Suprapubic skin (tissue), 4 donors: Measurements from ENCODE around the gene PCNX1. TPM values are rescaled to one million over a fixed set of nuclear protein-coding genes. Genes with fewer than 3 reads are reported as not detected.

Experiments used
- DNase-seq, 2 donors: peaks; one replicate each; pipeline ENCODE4 v3.0.0-alpha.2; 2019; ENCODE audit warnings: low spot score in 2 of 2
- H3K27ac ChIP-seq: fragments of 200-600 bp; sonication (generic); one replicate; pipeline ENCODE4 v1.5.1; 2019
- H3K27me3 ChIP-seq: fragments of 200-600 bp; sonication (generic); one replicate; pipeline ENCODE4 v1.5.1; 2019
- H3K36me3 ChIP-seq: fragments of 200-600 bp; sonication (generic); one replicate; pipeline ENCODE4 v1.5.1; 2019
- H3K4me1 ChIP-seq: fragments of 200-600 bp; sonication (generic); one replicate; pipeline ENCODE4 v1.5.1; 2019
- H3K4me3 ChIP-seq: fragments of 200-600 bp; sonication (generic); one replicate; pipeline ENCODE4 v1.5.1; 2019; ENCODE audit warnings: mild to moderate bottlenecking
- H3K9me3 ChIP-seq: fragments of 200-600 bp; sonication (generic); one replicate; pipeline ENCODE4 v1.5.1; 2019
- CTCF ChIP-seq, 2 donors: fragments of 200-600 bp in 1 of 2; fragments of 450-650 bp in 1 of 2; sonication (generic) in 1 of 2; IDR thresholded peaks; one replicate each; pipeline ENCODE4 v1.5.1; 2016 to 2019; ENCODE audit warnings: antibody characterized with exemption in 2 of 2, mild to moderate bottlenecking in 1 of 2, moderate library complexity in 1 of 2
- EP300 ChIP-seq: sonication (generic); formaldehyde crosslinking; IDR thresholded peaks from one replicate; pipeline ENCODE4 v1.6.1; 2017; ENCODE audit warnings: antibody characterized with exemption
- POLR2A ChIP-seq, 2 donors: fragments of 450-650 bp; IDR thresholded peaks; one replicate each; pipeline ENCODE4 v1.6.1; 2017; ENCODE audit warnings: antibody characterized with exemption in 2 of 2, mild to moderate bottlenecking in 2 of 2, moderate library complexity in 2 of 2
- POLR2AphosphoS5 ChIP-seq, 3 donors: sonication (generic); formaldehyde crosslinking; IDR thresholded peaks; one replicate each; pipeline ENCODE4 v1.6.1; 2017; ENCODE audit warnings: antibody characterized with exemption in 3 of 3
- WGBS: methylation state at CpG from one replicate; pipeline ENCODE4 v1.1.5; 2018; 5-methylcytosine and 5-hydroxymethylcytosine counted together
- total RNA-seq, 4 donors: library from RNA; depleted of rRNA; stranded (reverse); fragments of >200 nt; gene quantifications; one replicate each; pipeline ENCODE4 v1.1.0, GENCODE V29; 2016

PCNX1 gene
- total RNA-seq, 4 donors from 2014 or later = 22.0 to 95.4 (median 29.7) TPM

GRCh38 chr14:71135911-71136310 is 228.7 kb downstream of the PCNX1 start:
- no peaks in the 10 kb centered on the region for H3K9me3 ChIP-seq
- H3K4me1 ChIP-seq = peaks cover 14% of the 10 kb centered on the region
- no peaks in the 10 kb centered on the region for H3K27me3 ChIP-seq
- TF ChIP-seq EP300 (no peak), POLR2A (IDR thresholded peaks at IDR 0.05) (no peak), CTCF (IDR thresholded peaks at IDR 0.05) (no peak), POLR2AphosphoS5 (IDR thresholded peaks at IDR 0.05) (no peak)
- no peaks in the 10 kb centered on the region for H3K36me3 ChIP-seq
- 94% methylated on average over 4 of the region's 4 CpGs for WGBS
- no peak overlapping the region for H3K4me3 ChIP-seq
- no peak overlapping the region for H3K27ac ChIP-seq
- DNase-seq = no peak

GRCh38 chr14:71136386-71137060 is 229.3 kb downstream of the PCNX1 start:
- H3K4me3 ChIP-seq = no peak overlapping the region
- H3K36me3 ChIP-seq = no peaks in the 10 kb centered on the region
- H3K27me3 ChIP-seq = no peaks in the 10 kb centered on the region
- no peak overlapping the region for H3K27ac ChIP-seq
- peaks cover 14% of the 10 kb centered on the region for H3K4me1 ChIP-seq
- no peaks in the 10 kb centered on the region for H3K9me3 ChIP-seq
- TF ChIP-seq POLR2A (IDR thresholded peaks at IDR 0.05) (no peak), POLR2AphosphoS5 (IDR thresholded peaks at IDR 0.05) (no peak), EP300 (no peak), CTCF (IDR thresholded peaks at IDR 0.05) (no peak)
- WGBS = 88% methylated on average over 7 of the region's 9 CpGs
- no peak for DNase-seq

GRCh38 chr14:71137536-71138447 is 230.5 kb downstream of the PCNX1 start:
- no peak for TF ChIP-seq POLR2AphosphoS5 (IDR thresholded peaks at IDR 0.05)
- no peak for TF ChIP-seq POLR2A (IDR thresholded peaks at IDR 0.05)
- no peak for TF ChIP-seq CTCF (IDR thresholded peaks at IDR 0.05)
- TF ChIP-seq EP300 = no peak
- Histone ChIP-seq H3K4me3 (no peak overlapping the region), H3K27ac (no peak overlapping the region), H3K36me3 (no peaks in the 10 kb centered on the region), H3K9me3 (no peaks in the 10 kb centered on the region), H3K27me3 (no peaks in the 10 kb centered on the region), H3K4me1 (peaks cover 14% of the 10 kb centered on the region)
- WGBS = 82% methylated on average over 5 of the region's 5 CpGs
- DNase-seq = no peak

- Histone ChIP-seq H3K27ac (no peak overlapping the region), H3K27me3 (no peaks in the 10 kb centered on the region), H3K4me3 (no peak overlapping the region), H3K36me3 (no peaks in the 10 kb centered on the region), H3K9me3 (no peaks in the 10 kb centered on the region), H3K4me1 (peaks cover 20% of the 10 kb centered on the region)
- WGBS = 26% methylated on average over 14 of the region's 14 CpGs
- TF ChIP-seq CTCF (IDR thresholded peaks at IDR 0.05) (peak; percentile 81 to 90), POLR2AphosphoS5 (IDR thresholded peaks at IDR 0.05) (no peak)
- peak in 1 of 2 donors; percentile 70 for DNase-seq
These were observed 231.4 kb downstream of the PCNX1 start for GRCh38 chr14:71138448-71139293.
